ENCODE data around the gene NRDE2. TPM values are rescaled to one million over a fixed set of nuclear protein-coding genes. Genes with fewer than 3 reads are reported as not detected.

Gene NRDE2
- total RNA-seq, 4 donors from 2014 or later = 7.8 to 28.0 (median 11.2) TPM

DNA sequence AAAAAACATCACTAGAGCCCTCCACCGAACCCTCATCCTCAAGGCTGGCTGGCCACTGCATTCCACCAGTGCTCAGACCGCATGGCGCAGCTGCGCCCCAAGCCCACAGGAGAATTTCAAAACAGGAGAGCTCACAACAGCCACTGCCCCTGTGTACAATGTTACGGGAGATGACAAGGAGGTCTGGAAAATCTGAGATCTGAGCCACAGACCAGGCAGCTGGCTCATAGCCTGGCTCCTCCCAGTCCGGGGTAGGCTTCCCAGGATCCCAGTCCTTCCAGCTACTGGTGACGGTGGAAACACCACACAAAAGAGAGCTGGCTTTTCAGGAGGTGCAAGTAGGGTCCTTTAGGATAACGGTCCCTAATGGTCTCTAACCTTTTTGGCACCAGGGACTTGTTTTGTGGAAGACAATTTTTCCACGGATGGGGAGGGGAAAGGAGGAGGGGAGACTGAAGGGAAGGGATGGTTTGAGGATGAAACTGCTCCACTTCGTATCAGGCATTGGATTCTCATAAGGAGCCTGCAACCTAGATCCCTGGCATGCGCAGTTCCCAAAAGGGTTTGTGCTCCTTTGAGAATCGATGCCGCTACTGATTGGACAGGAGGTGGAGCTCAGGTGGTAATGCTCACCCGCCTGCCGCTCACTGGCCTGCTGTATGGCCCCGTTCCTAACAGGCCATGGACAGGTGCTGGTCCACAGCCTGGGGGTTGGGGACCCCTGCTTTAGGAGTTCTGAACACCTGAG lies 23.0 kb upstream of the NRDE2 start:
- Histone ChIP-seq H3K27me3 (peaks cover 19% of the 10 kb centered on the region), H3K4me1 (no peaks in the 10 kb centered on the region), H3K27ac (no peak overlapping the region), H3K36me3 (no peaks in the 10 kb centered on the region), H3K4me3 (no peak overlapping the region), H3K9me3 (no peaks in the 10 kb centered on the region)
- ATAC-seq = no peak
- WGBS, 2 donors (ENCODE audit: low coverage in 1 of 2) = 60 to 74% methylated on average over 1 to 9 of the region's 16 CpGs
- TF ChIP-seq EP300 (IDR thresholded peaks at IDR 0.05) = no peak
- no peak for TF ChIP-seq POLR2AphosphoS5 (IDR thresholded peaks at IDR 0.05)
- TF ChIP-seq POLR2A (IDR thresholded peaks at IDR 0.05) = no peak
- TF ChIP-seq, protein P1, sequence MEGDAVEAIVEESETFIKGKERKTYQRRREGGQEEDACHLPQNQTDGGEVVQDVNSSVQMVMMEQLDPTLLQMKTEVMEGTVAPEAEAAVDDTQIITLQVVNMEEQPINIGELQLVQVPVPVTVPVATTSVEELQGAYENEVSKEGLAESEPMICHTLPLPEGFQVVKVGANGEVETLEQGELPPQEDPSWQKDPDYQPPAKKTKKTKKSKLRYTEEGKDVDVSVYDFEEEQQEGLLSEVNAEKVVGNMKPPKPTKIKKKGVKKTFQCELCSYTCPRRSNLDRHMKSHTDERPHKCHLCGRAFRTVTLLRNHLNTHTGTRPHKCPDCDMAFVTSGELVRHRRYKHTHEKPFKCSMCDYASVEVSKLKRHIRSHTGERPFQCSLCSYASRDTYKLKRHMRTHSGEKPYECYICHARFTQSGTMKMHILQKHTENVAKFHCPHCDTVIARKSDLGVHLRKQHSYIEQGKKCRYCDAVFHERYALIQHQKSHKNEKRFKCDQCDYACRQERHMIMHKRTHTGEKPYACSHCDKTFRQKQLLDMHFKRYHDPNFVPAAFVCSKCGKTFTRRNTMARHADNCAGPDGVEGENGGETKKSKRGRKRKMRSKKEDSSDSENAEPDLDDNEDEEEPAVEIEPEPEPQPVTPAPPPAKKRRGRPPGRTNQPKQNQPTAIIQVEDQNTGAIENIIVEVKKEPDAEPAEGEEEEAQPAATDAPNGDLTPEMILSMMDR (IDR thresholded peaks at IDR 0.05) = no peak

DNA sequence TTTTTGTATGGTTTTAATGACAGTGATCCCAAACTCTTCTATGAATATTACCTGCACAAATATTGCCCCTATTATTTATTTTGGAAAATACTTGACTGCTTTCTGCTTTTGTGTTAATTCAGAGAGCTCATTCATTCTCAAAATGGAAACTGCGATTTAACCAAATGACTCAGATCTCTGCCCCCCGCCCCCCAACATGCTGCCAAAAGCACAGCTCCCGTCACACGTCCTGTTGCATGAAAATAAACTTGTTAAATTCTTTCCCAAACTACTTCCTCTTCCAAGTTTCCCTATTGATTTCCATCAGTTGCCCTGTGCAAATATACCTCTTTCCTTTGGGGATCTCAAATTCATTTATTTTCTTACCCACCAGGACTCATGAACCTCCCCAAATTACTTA lies 18.0 kb upstream of the NRDE2 start:
- WGBS, 2 donors (ENCODE audit: low coverage in 1 of 2) = 14 to 36% methylated on average over 3 to 4 of the region's 4 CpGs
- no peak overlapping the region for H3K27ac ChIP-seq
- H3K36me3 ChIP-seq = no peaks in the 10 kb centered on the region
- H3K4me3 ChIP-seq = no peak overlapping the region
- no peak for ATAC-seq
- H3K9me3 ChIP-seq = no peaks in the 10 kb centered on the region
- peaks cover 9% of the 10 kb centered on the region for H3K27me3 ChIP-seq
- TF ChIP-seq EP300 (IDR thresholded peaks at IDR 0.05) (no peak), POLR2AphosphoS5 (IDR thresholded peaks at IDR 0.05) (no peak), POLR2A (IDR thresholded peaks at IDR 0.05) (no peak)
- TF ChIP-seq, protein P1 (IDR thresholded peaks at IDR 0.05) = no peak
- no peaks in the 10 kb centered on the region for H3K4me1 ChIP-seq

DNA sequence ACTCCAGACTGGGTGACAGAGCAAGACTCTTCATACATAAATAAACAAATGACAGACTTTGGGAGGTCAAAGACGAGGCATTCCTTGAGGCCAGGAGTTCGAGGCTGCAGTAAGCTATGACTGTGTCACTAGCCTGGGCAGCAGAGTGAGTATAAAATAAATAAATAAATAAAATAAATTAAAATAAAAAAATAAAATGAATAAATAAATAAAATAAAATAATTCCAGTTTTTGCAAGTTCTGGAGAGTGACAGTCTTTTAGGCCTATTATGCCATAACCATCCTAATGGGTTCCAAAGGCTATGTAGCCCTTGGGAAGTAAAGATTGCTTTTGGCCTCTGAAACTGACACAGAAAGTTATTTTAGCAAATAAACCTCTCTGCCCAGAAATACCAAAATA lies 16.5 kb upstream of the NRDE2 start:
- 76 to 94% methylated on average over 2 of the region's 2 CpGs for WGBS, 2 donors (ENCODE audit: low coverage in 1 of 2)
- no peak for ATAC-seq

DNA sequence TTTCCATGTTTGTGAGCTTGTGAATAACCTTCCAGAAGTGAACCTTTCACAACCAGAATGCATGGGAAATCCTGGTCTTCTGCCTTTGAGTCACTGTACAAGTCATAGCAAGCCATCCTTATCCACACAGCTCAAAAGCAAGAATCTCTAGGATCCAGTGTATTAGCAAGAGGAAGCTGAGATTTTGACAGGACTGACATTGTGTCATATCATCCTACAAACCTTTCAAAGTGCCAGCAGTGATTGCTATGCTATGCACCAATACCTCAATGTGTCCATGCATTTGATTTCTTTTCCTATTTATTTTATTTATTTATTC lies 13.5 kb upstream of the NRDE2 start:
- TF ChIP-seq, protein P1 (IDR thresholded peaks at IDR 0.05) = no peak
- TF ChIP-seq POLR2A (IDR thresholded peaks at IDR 0.05) (no peak), EP300 (IDR thresholded peaks at IDR 0.05) (no peak), POLR2AphosphoS5 (IDR thresholded peaks at IDR 0.05) (no peak)
- Histone ChIP-seq H3K4me1 (no peaks in the 10 kb centered on the region), H3K4me3 (no peak overlapping the region), H3K27ac (no peak overlapping the region), H3K9me3 (no peaks in the 10 kb centered on the region), H3K36me3 (no peaks in the 10 kb centered on the region), H3K27me3 (no peaks in the 10 kb centered on the region)
- ATAC-seq = no peak

More for the DNA sequence above, 16.5 kb upstream of the NRDE2 start:
- Histone ChIP-seq H3K4me1 (no peaks in the 10 kb centered on the region), H3K4me3 (no peak overlapping the region), H3K27ac (no peak overlapping the region), H3K27me3 (no peaks in the 10 kb centered on the region), H3K9me3 (no peaks in the 10 kb centered on the region), H3K36me3 (no peaks in the 10 kb centered on the region)
- TF ChIP-seq EP300 (IDR thresholded peaks at IDR 0.05) (no peak), POLR2A (IDR thresholded peaks at IDR 0.05) (no peak), POLR2AphosphoS5 (IDR thresholded peaks at IDR 0.05) (no peak)
- TF ChIP-seq, protein P1 (IDR thresholded peaks at IDR 0.05) = no peak

All from gastroesophageal sphincter (tissue), 4 donors.